ENCODE results near the gene LMO7.
A peak's percentile ranks its signal among the peaks of the same experiment; 100 is the strongest.
"Not testable (repeated sequence)": the region's sequence is repeated elsewhere in the genome, so short reads cannot be mapped to it uniquely, and the experiment has no call there.

LMO7 gene

DNA sequence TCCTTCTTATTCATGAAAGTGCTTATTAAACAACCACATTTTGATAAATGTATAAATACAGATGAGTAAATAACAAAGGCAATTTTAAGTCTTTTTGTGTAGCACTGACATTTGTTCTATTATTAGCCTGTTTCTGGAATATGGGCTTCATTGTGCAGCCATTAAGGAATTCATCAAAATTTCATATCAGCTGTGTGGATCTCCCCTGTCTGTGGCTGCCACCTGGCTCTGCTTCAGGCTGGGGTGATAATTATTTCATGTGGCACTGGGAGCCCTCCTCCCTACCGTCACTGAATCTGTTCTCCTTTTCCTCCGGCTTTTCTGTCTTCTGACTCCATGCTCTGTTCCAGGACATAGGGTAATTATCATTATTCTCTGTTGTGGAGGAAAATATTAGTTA, 57.1 kb downstream of the LMO7 start:
- H3K27ac ChIP-seq: no peak overlapping the region
- no peak for DNase-seq (ENCODE audit: low read depth, low spot score)

DNA sequence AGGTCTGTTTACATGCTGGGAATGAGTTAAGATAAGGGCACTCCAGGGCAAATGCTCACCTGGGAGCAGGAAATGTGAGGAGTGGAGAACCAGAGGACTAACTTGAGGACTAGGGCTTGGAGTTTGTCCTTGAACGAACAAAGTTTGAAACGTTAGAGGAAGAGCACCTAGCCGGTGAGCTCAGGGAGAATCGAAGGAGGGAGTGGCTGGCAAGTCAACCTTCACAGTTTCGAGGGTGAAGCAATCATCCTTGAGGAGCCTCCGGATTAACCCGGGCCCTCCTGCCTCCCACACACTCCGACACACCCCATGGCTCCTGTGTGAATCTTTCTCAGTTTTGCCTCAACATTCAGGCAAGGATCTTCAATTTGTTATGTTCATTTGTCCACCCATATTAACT, 58.6 kb downstream of the LMO7 start:
- peak overlapping the region; percentile 14 for H3K27ac ChIP-seq
- no peak for DNase-seq (ENCODE audit: low read depth, low spot score)

DNA sequence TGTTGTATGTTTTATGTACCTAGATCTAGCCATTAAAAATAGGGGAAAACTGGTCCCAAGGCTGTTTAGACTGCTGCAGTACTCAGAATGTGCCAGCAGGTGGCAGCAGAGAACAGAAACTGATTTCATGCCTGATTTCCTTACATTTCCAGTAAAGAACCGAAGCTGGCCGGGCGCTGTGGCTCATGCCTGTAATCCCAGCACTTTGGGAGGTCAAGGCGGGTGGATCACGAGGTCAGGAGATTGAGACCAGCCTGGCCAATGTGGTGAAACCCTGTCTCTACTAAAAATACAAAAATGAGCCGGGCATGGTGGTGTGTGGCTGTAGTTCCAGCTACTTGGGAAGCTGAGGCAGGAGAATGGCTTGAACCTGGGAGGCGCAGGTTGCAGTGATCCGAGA, 59.8 kb downstream of the LMO7 start:
- not testable (repeated sequence) for H3K27ac ChIP-seq; DNase-seq (ENCODE audit: low read depth, low spot score)

DNA sequence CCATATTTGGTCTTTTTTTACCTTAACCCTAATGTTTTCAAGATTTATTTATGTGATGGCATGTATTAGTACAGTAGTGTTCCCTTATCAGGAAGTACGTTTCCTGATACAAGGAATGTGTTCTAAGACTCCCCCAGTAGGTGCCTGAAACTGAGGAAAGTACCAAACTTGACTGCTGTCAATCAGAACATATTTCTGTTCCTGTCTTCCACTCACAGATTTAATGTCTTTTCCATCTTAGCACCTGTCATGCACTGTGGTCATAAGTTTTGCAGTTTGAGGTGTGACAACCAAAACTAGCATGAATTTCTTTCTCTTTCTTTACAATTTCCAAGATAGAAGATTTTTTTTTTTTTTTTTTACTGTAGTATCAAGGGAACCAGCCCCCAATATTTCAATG, 62.9 kb downstream of the LMO7 start:
- no peak overlapping the region for H3K27ac ChIP-seq

DNA sequence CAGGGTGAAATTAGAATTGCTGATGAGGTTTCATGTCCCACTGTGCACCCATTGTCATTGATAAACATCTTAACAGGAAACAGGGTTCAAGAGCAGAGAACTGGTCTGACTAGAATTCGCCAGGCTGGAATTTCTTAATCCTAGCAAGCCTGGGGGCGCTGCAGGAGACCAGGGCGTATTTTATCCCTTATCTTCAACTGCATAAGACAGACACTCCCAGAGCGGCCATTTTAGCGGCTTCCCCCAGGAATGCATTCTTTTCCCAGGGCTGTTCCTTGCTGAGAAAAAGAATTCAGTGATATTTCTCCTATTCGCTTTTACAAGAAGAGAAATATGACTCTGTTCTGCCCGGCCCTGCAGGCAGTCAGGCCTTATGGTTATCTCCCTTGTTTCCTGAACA, 63.6 kb downstream of the LMO7 start:
- not testable (repeated sequence) for DNase-seq (ENCODE audit: low read depth, low spot score)

More for the DNA sequence above, 62.9 kb downstream of the LMO7 start:
- DNase-seq (ENCODE audit: low read depth, low spot score): no peak

DNA sequence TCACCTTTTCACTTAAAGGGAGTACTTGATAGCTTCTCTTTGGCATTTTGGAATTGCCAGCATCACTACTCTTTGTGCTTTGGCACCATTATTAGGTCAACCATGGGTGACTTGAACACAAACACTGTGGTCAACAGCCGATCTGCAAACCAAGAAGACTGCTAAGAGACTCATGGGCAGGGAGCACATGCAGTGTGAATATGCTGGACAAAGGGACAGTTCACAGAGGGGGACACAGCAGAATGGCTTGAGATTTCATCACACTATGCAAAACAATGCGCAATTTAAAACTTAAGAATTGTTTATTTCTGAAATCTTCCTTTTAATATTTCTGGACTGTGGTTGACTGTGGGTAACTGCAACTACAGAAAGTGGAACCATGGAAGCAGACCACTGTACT, 64.4 kb downstream of the LMO7 start:
- no peak overlapping the region for H3K27ac ChIP-seq
- DNase-seq (ENCODE audit: low read depth, low spot score): no peak

More for the DNA sequence above, 63.6 kb downstream of the LMO7 start:
- H3K27ac ChIP-seq: not testable (repeated sequence)

DNA sequence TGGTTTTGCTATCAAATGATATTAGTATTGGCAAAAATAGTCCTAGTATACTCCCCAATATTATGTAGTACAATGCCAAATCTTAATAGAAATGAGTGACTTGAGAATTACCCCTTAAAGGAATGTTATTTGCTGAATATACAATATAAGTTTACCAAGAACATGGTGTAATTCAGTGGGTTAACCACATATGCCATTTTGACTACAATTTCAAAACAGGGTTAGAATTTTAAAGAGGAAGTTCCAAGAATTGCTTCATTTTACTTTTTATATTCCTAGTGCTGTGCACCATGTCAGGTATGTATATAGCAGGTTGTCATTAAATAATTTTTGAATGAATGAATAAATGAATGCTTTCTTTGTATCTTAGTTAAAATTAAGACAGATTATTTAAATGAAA, 66.3 kb downstream of the LMO7 start:
- H3K27ac ChIP-seq: no peak overlapping the region
- DNase-seq (ENCODE audit: low read depth, low spot score): no peak

DNA sequence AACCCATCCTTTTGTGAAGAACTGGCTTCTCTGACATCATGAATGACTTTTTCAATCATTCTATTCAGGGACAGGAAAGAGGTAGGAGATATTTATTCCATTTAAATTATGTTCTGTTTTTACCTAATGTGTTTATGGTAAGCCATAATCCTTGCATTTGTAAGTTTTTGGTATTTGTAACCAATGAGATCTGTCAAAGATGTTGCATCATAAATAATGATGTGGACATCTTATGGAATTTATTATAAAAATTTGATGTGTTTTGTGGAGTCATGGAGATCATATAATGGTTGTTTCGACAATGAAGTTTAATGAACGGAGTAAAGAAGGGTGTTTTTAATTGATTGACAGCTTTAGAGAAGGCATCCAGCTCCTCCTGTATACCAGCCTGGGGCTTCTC, 67.6 kb downstream of the LMO7 start:
- DNase-seq (ENCODE audit: low read depth, low spot score): no peak
- H3K27ac ChIP-seq: peak overlapping the region; percentile 96

DNA sequence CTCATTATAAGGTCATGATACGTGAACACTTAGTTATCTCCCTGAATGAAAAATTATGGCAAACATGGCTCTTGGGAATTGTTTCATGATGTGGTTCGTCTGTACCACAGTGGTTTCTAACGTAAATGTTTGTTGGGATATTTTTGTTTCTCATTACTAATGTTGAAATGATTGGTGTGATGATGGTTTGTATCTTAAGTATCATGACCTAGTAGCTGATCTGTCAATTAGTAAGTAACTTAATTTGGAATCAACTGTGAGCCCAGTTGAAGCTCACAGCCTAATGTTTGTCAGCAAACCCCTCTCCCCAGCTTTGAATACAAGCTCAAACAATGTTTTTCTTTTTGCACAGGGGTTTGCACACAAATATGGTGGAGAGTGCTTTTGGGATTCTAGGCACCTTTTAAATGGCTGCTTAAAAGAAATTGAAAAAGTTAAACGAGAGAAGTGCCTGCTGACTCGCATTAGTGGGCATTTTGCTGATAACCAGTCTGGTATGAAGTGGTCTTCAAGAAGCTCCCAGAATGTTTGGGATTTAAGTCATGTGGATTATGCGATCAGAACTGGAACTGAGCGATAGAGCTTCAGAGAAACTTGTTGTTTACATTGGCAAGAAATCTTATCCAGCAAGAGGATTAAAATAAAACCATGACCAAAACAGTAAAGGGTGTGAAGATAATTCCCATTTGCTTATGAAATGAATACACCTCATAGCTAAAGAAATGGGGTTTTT, 68.2 kb downstream of the LMO7 start:
- H3K27ac ChIP-seq: peak overlapping the region; percentile 96
- no peak for DNase-seq (ENCODE audit: low read depth, low spot score)

DNA sequence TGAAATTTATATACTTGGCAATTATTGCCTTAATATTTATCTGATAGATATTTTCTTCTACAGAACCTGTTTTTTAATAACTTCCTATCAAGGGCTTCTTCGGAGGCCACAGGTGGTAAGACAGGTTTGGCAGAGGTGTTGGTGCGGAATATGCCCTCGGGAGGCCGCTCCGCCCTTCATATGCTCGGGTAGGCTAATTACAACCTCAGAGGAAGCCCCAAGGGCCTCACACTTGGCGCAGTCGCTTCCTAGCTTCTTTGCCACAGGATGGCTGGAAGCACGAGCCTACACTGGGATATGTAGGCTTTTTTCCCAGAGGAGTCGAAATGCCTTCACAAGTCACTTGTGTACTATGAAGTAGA, 68.8 kb downstream of the LMO7 start:
- H3K27ac ChIP-seq: peak overlapping the region; percentile 96
- DNase-seq (ENCODE audit: low read depth, low spot score): peak; percentile 77

DNA sequence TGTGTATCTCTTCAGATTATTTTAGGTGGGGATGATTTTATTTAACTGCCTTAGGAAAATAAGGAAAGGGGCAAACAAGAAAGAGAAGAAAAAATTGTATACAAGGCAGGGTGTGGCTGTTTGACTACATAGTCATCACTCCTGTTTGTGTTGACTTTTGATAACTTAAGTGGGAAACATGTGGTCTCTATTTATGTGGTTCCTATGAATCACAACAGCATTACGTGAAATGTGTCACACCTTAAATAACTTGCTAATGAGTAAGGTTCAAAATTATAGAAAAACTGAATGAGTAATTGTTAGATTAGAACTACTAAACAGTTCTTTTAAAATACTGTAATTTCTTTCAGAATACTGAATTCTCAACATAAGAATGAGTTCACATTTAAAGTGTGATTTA, 69.3 kb downstream of the LMO7 start:
- peak; percentile 97 for DNase-seq (ENCODE audit: low read depth, low spot score)
- H3K27ac ChIP-seq: peak overlapping the region; percentile 96

DNA sequence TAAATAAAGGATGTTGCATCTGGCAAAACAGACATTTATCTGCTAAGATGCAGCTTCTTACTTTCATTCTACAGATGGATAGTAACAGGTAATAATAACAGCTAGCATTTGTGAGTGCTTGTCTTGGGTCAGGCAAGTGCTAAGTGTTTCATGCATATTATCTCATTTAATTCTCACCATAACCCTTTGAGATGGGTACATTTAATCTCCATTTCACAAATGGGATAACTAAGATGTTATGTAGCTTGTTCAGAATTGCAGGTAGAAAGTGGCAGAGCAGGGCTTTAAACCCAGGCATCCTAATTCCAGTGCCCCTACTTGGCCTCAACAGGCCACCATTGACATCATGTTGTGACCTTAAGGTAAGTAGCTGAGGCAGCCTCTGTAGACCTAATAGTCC, 69.8 kb downstream of the LMO7 start:
- DNase-seq (ENCODE audit: low read depth, low spot score): no peak
- peak overlapping the region; percentile 96 for H3K27ac ChIP-seq

DNA sequence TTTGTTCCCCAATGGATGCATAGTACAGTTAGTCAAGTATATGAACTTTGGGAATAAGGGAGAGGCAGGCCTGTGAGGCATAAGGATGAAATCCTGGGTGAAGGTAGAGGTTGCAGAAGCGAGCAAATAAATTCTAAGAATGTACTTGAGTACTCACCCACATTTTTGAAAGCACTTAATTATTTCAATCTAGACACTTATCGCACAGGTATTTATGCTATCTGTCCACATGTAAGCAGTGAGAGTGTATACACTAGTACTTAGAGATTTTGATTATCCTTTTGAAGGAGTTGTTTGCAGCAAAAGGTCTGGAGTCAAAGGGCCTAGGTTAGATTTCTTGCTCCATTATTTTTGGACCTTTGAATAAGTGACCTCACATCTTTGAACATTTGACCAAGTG, 77.7 kb downstream of the LMO7 start:
- no peak overlapping the region for H3K27ac ChIP-seq

DNA sequence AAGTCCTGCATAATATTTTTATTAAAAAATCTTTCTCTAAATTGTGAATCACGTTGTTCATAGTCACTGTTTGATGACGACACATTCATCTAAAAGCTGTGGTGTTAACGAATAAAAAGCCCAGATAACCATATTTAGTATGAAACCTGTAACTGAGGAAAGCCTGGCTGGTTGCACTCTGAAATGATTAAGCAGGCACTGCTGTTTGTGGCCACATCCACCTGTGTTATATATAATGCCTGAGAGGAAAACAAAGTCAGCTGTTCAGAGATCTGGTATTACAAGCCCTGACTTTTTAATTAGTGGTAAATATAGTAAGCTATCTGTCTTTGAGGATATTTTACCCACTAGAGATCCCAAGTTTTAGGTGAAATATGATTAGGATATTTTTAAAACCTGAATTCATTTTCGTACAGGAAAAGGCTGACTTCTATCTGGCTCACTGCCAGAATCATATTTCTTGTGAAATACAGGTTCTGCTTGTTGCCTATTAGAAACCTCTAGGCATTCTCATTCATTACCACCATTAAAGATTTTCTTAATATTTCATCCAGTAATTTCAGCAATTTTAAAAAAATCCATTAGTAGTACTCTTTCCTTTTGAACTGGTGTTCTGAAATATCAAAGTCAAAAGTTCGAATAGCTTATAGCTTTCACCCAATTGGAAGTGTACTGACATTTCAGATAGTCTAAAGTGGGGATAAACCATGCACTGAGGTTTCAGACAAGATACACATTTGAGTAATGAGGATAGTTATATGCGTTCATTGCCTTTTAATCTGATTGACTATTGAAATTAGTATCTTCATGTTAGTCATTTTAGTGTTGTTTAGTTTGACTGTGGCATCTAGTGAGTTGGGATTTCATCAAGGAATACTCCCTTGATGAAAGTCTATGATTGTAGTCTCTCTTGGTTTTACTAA, 79.7 kb downstream of the LMO7 start:
- DNase-seq (ENCODE audit: low read depth, low spot score): no peak
- H3K27ac ChIP-seq: peak overlapping the region; percentile 85

More for the DNA sequence above, 77.7 kb downstream of the LMO7 start:
- DNase-seq (ENCODE audit: low read depth, low spot score): no peak

DNA sequence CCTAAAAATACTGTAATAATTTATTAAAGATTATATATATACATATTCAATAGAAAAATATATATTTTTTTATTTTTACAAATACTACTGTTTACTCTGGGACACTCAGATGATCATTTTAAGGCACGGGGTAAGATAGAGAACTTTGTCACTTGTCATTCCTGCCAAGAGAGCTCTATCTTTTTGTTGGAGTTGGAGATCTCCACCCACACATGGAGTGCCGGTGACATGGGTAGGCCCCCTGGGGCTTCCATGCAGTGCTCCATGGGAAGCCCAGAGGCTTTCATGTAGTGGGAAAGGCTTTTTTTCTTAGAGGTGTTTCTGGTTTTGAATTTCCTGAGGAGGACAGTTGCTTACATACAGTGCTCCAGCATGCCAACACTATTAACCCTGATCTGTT, 81.4 kb downstream of the LMO7 start:
- no peak for DNase-seq (ENCODE audit: low read depth, low spot score)
- H3K27ac ChIP-seq: peak overlapping the region; percentile 85

DNA sequence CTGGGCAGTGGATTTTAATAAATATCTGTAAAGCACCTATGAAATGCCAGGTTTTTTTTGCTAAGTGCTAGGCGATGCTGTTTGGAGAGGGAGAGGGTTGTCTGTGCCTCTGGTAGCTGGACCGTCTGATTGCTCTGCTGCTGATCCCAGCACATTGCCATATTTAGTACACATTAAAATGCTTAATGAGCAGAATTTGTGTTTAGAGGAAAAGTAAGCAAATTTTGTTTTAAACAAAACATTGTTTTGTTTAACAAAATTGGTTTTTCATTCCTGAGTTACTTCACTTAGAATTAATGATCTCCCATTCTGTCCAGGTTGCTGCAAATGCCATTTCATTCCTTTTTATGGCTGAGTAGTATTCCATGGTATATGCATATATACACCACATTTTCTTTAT, 85.2 kb downstream of the LMO7 start:
- no peak for DNase-seq (ENCODE audit: low read depth, low spot score)
- no peak overlapping the region for H3K27ac ChIP-seq

DNA sequence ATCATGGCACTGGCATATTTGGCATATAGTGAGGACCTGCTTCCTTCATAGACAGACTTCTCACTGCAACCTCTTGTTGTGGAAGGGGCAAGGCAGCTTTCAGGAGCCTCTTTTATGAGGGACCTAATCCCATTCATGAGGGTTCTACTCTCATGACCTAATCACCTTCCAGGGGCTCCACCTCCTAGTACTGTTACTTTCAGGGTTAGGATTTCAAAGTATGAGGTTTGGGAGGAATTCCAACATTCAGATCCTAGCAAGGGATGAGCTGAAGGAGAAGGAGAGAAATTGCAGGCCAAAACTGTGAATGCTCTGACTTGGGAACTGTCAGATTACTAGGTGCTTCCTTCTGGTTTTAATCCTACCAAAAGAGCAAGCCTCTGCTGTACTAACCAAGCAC, 87.8 kb downstream of the LMO7 start:
- no peak for DNase-seq (ENCODE audit: low read depth, low spot score)
- H3K27ac ChIP-seq: peak overlapping the region; percentile 82

DNA sequence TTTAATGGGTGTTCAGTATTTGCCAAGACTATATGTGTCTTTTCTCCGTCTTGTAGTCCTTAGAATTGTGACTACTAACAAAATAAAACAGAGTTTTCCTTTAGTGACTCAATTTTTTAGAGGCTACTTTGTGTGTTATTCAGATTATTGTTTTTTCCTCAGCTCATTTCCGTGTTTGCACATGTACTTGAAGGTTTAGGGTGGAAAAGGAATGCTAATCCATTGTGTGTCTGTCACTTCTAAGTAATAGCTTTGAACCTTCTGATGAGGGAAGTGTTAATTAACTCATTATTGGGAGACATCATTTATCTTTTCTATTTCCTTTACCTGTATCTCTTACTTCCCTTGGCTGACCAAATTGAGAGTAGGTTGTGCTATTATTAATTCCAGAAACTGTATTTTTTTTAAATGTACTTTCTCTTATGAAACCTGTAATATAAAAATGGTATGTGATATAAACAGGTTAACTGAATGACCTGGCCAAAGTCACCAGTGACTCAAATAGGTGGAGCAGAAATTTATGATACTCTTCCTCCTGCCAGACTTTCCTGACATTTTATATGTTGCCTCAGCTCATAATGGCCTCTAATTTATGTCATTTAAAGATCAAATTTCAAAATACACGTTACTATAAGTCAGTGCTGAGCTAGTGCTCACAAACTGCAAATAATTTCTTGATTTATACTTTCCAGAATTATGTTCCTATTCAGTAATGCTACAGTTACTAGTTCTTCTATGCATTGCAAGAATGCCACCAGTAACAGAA, 88.8 kb downstream of the LMO7 start:
- peak overlapping the region; percentile 82 for H3K27ac ChIP-seq

DNA sequence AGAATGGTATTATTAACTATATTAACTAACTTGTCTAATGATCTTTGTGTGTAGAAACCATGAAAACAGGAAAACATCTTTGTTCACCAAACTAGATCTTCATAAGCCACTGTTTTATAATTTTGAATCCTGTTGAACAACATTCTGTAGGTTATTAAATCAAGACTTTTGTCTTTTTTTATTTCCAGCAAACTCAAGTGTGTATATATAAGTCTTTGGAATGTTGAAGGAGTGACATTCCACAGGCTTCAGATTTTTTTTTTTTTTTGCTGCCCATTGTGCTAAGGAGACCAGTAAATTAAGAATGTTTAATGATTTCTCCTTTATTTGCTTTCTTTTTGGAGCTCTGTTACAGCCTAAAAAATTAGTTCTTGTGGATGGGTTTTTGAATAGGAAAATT, 89.6 kb downstream of the LMO7 start:
- DNase-seq (ENCODE audit: low read depth, low spot score): no peak
- peak overlapping the region; percentile 82 for H3K27ac ChIP-seq

More for the DNA sequence above, 88.8 kb downstream of the LMO7 start:
- no peak for DNase-seq (ENCODE audit: low read depth, low spot score)

DNA sequence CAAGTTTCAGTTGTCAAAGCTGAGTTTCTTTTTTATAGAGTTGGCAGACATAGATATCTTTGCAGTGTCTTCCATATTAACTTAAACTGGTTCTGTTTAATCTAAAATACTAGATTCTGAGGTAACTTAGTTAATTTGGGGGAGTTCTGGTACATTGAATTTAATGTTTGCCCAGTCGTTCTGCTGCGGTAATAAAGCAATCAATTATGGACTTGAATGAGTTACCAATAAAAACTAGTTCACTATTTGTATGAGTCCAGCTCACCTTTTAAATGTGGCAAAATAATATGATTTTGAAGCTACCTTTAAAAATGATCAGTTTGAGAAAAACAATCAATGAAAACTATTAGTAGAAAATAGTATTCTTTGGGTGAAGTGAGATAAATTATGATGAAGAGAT, 90.2 kb downstream of the LMO7 start:
- H3K27ac ChIP-seq: peak overlapping the region; percentile 82
- no peak for DNase-seq (ENCODE audit: low read depth, low spot score)

DNA sequence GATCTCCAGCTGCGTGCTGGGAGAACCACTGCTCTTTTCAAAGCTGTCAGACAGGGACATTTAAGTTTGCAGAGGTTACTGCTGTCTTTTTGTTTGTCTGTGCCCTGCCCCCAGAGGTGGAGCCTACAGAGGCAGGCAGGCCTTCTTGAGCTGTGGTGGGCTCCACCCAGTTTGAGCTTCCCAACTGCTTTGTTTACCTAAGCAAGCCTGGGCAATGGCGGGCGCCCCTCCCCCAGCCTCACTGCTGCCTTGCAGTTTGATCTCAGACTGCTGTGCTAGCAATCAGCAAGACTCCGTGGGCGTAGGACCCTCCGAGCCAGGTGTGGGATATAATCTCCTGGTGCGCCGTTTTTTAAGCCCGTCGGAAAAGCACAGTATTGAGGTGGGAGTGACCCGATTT, 97.0 kb downstream of the LMO7 start:
- H3K27ac ChIP-seq; DNase-seq (ENCODE audit: low read depth, low spot score): not testable (repeated sequence)
